Amniotic epithelial cell (primary cell): ENCODE measurements around the gene OR10P1.
"Not testable (repeated sequence)": the region's sequence is repeated elsewhere in the genome, so short reads cannot be mapped to it uniquely, and the experiment has no call there.

Source experiments
- DNase-seq: peaks from one replicate; pipeline ENCODE4 v3.0.0-alpha.2; 2010; ENCODE audit warnings: low read depth

Gene OR10P1, protein sequence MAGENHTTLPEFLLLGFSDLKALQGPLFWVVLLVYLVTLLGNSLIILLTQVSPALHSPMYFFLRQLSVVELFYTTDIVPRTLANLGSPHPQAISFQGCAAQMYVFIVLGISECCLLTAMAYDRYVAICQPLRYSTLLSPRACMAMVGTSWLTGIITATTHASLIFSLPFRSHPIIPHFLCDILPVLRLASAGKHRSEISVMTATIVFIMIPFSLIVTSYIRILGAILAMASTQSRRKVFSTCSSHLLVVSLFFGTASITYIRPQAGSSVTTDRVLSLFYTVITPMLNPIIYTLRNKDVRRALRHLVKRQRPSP

DNA sequence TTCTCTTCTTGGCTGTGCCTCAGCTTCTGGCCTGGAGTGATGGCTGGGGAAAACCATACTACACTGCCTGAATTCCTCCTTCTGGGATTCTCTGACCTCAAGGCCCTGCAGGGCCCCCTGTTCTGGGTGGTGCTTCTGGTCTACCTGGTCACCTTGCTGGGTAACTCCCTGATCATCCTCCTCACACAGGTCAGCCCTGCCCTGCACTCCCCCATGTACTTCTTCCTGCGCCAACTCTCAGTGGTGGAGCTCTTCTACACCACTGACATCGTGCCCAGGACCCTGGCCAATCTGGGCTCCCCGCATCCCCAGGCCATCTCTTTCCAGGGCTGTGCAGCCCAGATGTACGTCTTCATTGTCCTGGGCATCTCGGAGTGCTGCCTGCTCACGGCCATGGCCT, at the start of gene OR10P1:
TSS of gene OR10P1 (plus strand) at position 40 of the 400 bp plus-strand sequence. CDS start at position 40, 0 bp downstream.
- DNase-seq = no peak

DNA sequence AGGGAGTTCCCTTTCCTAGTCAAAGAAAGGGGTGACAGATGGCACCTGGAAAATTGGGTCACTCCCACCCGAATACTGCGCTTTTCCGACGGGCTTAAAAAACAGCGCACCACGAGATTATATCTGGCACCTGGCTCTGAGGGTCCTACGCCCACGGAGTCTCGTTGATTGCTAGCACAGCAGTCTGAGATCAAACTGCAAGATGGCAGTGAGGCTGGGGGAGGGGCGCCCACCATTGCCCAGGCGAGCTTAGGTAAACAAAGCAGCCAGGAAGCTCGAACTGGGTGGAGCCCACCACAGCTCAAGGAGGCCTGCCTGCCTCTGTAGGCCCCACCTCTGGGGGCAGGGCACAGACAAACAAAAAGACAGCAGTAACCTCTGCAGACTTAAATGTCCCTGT, 46.5 kb upstream of the OR10P1 start:
- DNase-seq = not testable (repeated sequence)

GRCh38 chr12:55607821-55608594, 28.7 kb upstream of the OR10P1 start:
- DNase-seq = no peak

DNA sequence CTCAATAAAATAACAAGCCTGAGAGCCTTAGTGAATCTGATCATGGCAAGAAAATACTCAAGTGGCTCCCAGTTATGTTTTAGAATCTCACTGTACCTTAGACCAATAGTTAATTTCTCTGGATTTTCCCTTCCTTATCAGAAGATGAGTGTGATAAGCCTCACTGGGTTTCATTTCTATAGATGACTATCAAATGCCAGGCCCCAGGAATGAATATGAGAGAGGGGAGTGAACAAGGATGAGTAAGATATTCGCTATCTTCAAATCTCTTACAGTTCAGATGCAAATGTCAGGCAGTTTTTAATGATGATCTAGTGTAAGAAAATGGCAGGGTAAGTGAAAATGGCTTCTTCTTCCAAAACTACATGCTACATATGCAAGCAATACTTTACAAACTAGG, 26.1 kb upstream of the OR10P1 start:
- no peak for DNase-seq

GRCh38 chr12:55612646-55613045, 24.0 kb upstream of the OR10P1 start:
- no peak for DNase-seq

- DNase-seq = no peak
Measured at GRCh38 chr12:55614764-55615163, 21.9 kb upstream of the OR10P1 start.

GRCh38 chr12:55619354-55620138, 17.1 kb upstream of the OR10P1 start:
- DNase-seq = peak; percentile 89

GRCh38 chr12:55624056-55624455, 12.6 kb upstream of the OR10P1 start:
- DNase-seq = peak; percentile 40

- no peak for DNase-seq
Measured at GRCh38 chr12:55626154-55626553, 10.5 kb upstream of the OR10P1 start.

DNA sequence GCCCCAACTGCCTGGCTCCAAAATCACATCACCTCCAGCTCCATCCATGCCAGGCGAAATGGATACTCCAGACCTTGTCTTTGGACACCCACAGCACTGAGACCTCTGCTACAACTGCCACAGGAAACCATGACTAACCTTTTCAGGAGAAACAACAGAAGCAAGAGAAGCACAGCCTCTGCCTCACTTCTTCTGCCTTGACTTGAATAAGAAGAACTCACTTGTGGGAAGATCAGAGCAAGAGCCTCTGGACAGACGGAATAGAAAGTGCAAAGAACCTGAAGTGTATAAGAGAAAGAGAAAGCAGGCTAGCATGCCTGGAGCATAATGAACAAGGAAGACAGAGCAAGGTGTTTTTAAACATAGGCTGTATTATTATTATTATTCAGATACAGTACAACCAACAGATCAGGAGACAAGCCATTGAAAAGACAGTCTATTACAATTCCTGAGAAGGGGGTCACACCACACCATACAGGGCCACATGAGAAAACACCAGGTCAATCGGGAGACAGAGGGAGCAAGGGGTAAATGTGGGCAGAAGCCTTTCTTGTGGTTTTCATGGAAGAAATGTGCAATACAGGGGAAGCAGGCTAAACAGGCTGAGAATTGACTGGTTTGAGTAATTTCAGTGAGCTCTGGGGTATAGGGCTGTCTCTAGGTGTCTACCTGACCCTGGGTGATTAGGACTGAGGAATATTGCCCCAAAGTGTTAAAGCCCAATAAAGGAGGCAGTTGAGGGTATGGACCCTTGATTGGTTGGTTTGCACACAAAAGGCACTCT, 7.4 kb upstream of the OR10P1 start:
- DNase-seq = no peak

GRCh38 chr12:55631056-55631455, 5.6 kb upstream of the OR10P1 start:
- no peak for DNase-seq

- no peak for DNase-seq
Measured at GRCh38 chr12:55631733-55632132, 5.0 kb upstream of the OR10P1 start.

DNA sequence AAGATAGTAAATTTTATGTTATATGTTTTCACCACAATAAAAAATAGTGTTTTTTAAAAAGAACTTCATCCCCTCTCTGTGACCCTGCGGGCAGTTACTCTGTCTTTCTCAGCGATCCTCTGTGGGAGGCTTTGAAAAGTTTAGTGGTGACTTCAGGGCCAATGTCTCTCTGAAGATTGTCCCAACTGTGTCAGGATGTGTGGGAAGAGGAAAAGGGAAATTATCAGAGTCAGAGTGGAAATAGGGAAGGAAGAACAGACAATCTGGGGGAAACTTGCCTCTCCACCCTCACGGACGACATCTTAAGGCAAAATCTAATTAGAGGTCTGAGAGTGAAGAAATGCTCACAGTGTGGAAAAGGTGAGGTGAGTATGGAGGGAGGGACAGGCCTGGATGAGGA, 3.5 kb upstream of the OR10P1 start:
- no peak for DNase-seq

GRCh38 chr12:55636116-55636655, 506 bp upstream of the OR10P1 start:
- DNase-seq = no peak

DNA sequence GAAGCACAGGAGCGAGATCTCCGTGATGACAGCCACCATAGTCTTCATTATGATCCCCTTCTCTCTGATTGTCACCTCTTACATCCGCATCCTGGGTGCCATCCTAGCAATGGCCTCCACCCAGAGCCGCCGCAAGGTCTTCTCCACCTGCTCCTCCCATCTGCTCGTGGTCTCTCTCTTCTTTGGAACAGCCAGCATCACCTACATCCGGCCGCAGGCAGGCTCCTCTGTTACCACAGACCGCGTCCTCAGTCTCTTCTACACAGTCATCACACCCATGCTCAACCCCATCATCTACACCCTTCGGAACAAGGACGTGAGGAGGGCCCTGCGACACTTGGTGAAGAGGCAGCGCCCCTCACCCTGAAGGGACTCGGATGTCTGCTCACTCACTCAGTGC, 775 bp downstream of the OR10P1 start:
- no peak for DNase-seq

DNA sequence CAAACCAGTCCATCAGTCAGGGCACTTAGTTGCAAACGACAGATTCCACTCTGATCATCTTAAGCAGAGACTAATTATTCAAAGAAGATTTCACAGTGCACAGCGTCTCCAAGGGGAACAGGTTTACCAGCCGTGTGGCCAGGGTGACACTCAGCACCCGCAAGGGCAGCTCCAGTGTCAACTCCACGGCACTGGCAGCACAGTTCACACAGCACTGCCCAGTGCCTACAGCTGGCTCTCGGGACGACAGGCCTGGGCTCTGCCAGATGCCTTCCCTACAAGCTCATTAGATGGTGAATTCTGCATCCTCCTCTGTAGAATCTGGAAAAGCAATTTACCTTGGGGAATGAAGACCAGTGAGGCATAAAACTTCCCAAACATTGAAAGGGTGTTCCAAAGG, 4.9 kb downstream of the OR10P1 start:
- DNase-seq = no peak

DNA sequence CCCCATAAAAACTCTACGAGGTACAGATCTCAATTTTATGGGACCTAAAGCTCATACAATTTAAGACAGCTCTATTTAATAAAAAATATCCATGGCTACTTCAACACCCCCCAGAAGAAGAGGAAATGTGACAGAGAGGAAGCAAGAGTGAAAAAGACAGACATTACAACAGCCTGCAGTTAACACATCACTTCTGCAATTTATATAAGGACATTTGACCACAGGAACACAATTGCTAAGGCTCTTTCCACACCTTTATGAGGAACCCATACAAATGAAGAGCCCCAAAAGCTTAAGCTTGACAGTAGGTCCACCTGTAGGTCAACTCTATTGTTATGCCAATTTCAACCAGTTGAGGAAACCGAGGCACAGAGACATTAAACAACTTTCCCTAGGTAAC, 5.6 kb downstream of the OR10P1 start:
- DNase-seq = no peak

DNA sequence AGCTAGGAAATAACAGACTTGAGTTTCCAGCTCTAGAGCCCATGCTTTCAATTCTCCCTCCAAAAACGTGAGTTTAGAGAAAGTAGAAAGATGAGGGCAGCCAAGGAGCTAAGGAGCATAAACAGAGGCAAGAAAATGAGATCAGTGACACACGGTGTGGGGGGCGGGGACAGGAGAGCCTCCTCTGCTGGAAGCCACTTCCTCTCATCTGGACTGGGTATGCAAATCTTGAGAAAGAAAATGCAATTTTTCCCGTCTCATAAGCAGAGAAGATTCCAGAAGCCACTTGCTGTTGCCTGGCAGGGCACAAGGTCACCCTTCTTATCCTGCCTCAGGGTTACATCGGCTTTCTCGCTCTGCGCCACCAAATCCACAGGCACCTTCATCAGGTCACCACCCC, 6.0 kb downstream of the OR10P1 start:
- no peak for DNase-seq

DNA sequence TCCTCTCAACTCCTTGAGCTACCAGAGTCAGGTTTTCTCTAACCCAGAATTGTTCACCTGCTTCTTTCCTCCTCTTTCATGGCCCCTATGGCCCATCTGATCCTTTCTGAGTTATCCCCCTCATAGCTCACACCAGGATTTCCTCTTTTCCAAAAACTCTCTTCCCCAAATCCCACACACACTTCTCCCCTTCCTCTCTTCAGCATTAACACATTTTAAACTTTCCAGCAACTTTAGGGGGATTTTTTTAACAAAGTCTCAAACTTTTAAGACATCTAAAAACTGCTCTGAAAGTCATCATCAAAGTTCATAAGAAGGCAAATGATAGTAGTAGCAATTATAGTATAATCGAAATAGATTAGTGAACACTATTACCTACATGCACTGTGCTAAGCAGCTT, 7.9 kb downstream of the OR10P1 start:
- no peak for DNase-seq

DNA sequence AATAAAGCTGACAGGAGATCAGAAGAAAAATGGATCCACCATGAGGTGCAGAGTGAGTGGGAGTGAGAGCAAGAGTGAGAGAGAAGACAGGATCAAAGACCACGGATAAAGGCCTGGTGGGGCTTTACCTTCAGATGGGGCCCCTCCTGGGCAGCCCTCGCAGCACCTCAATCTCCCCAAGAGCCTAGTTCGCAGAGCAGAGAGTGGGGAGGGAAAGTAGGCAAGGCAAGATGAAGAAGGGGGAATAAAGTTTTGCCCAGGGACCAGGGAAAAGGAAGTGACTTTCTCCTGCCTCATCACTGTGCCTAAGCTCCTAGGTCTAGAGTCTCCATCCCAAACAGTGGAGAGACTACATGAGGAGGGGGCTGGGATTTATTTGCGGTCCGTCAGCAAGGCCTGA, 10.3 kb downstream of the OR10P1 start:
- no peak for DNase-seq

DNA sequence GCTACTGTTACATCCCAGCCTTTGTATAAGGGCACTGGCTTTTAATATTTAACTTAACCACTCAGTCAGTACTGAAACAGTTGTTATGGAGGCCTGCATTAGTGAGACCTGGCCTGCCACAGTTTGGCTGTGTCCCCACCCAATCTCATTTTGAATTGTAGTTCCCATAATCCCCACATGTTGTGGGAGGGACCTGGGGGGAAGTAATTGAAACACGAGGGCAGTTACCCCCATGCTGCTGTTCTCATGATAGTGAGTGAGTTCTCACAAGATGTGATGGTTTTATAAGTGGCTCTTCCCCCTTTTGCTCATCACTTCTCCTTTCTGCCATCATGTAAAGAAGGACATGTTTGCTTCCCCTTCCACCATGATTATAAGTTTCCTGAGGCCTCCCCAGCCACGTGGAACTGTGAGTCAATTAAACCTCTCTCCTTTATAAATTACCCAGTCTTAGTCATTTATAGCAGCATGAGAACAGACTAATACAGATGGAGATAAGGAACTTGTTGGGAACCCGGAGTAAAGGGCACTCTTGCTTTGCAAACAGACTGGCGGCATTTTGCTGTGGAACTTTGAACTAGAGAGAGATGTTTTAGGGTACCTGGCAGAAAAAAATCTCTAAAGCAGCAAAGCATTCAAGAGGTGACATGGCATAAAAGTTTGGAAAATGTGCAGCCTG, 14.1 kb downstream of the OR10P1 start:
- peak; percentile 23 for DNase-seq
